Neural cell (in vitro differentiated cells): ENCODE results near the gene GAPDH. TPM values are rescaled to one million over a fixed set of nuclear protein-coding genes. Genes with fewer than 3 reads are reported as not detected.

ENCODE experiments used
- H2AFZ ChIP-seq: fragments of 200-600, 300-800 bp; sonication (generic), shearing (Covaris generic); 2 replicates; pipeline ENCODE4 v1.6.0; 2014; ENCODE audit warnings: low read depth, mild to moderate bottlenecking, antibody characterized with exemption, low read length, moderate library complexity
- H3F3A ChIP-seq: fragments of 200-600 bp; shearing (Covaris generic); 2 replicates; pipeline ENCODE4 v1.6.1; 2016; ENCODE audit warnings: mild to moderate bottlenecking, moderate library complexity, mixed read lengths, antibody characterized with exemption, low read length; ENCODE audit not compliant: insufficient read depth, poor library complexity, severe bottlenecking
- H3K27ac ChIP-seq: fragments of 200-600, 300-800 bp; sonication (generic), shearing (Covaris generic); 2 replicates; pipeline ENCODE4 v1.5.1; 2014; ENCODE audit warnings: mild to moderate bottlenecking, low read length, moderate library complexity
- H3K27me3 ChIP-seq: fragments of 300-800, 200-600 bp; sonication (generic), shearing (Covaris generic); 2 replicates; pipeline ENCODE4 v1.6.0; 2014; ENCODE audit warnings: mild to moderate bottlenecking, low read depth, low read length, moderate library complexity; ENCODE audit not compliant: insufficient read depth
- H3K36me3 ChIP-seq: fragments of 300-800, 200-600 bp; sonication (generic), shearing (Covaris generic); 2 replicates; pipeline ENCODE4 v1.5.1; 2014; ENCODE audit warnings: mild to moderate bottlenecking, antibody characterized with exemption, low read length, moderate library complexity; ENCODE audit not compliant: insufficient read depth
- H3K4me2 ChIP-seq: fragments of 300-800, 200-600 bp; sonication (generic), shearing (Covaris generic); 2 replicates; pipeline ENCODE4 v1.6.0; 2014; ENCODE audit warnings: mild to moderate bottlenecking, low read length
- H3K4me3 ChIP-seq: fragments of 300-800, 200-600 bp; sonication (generic), shearing (Covaris generic); 2 replicates; pipeline ENCODE4 v1.5.1; 2014; ENCODE audit warnings: mild to moderate bottlenecking, low read length, moderate library complexity
- H3K79me2 ChIP-seq: fragments of 200-600 bp; shearing (Covaris generic); replicated peaks from 2 replicates; pipeline ENCODE4 v1.6.0; 2014; ENCODE audit warnings: mild to moderate bottlenecking, low read length, moderate library complexity; ENCODE audit not compliant: insufficient read depth
- H3K9ac ChIP-seq: fragments of 300-800, 200-600 bp; sonication (generic), shearing (Covaris generic); 2 replicates; pipeline ENCODE4 v1.6.1; 2016; ENCODE audit warnings: mild to moderate bottlenecking, low read length, mixed read lengths
- H3K9me2 ChIP-seq: fragments of 200-600 bp; shearing (Covaris generic); 2 replicates; pipeline ENCODE4 v1.6.1; 2016; ENCODE audit warnings: mild to moderate bottlenecking, low read length, mixed read lengths; ENCODE audit not compliant: insufficient read depth
- H3K9me3 ChIP-seq: fragments of 200-600, 300-800 bp; sonication (generic), shearing (Covaris generic); 2 replicates; pipeline ENCODE4 v1.6.1; 2016; ENCODE audit warnings: mild to moderate bottlenecking, mixed run types, low read length, moderate library complexity, mixed read lengths
- H4K20me1 ChIP-seq: fragments of 200-600 bp; shearing (Covaris generic); 2 replicates; pipeline ENCODE4 v1.6.1; 2016; ENCODE audit warnings: mild to moderate bottlenecking, mixed run types; ENCODE audit not compliant: insufficient read depth
- EP300 ChIP-seq: fragments of 450-650 bp; conservative IDR thresholded peaks from 2 replicates; pipeline ENCODE4 v1.6.1; 2014; ENCODE audit warnings: antibody characterized with exemption, mild to moderate bottlenecking, moderate library complexity; ENCODE audit not compliant: poor library complexity, severe bottlenecking
- EZH2 ChIP-seq: fragments of 200-600, 300-800 bp; shearing (Covaris generic), sonication (generic); IDR thresholded peaks from 2 replicates; pipeline ENCODE4 v1.6.1; 2014; ENCODE audit warnings: antibody characterized with exemption, low read length, borderline replicate concordance, mild to moderate bottlenecking; ENCODE audit not compliant: insufficient read depth, poor library complexity, severe bottlenecking
- MXI1 ChIP-seq: fragments of 450-650 bp; conservative IDR thresholded peaks from 2 replicates; pipeline ENCODE4 v1.6.1; 2014; ENCODE audit warnings: antibody characterized with exemption, mild to moderate bottlenecking; ENCODE audit not compliant: poor library complexity, severe bottlenecking
- POLR2AphosphoS5 ChIP-seq: IDR thresholded peaks from 2 replicates; pipeline ENCODE4 v1.6.1; 2012
- RAD21 ChIP-seq: fragments of 450-650 bp; conservative IDR thresholded peaks from 2 replicates; pipeline ENCODE4 v1.6.1; 2014; ENCODE audit warnings: antibody characterized with exemption, mild to moderate bottlenecking, moderate library complexity
- SMC3 ChIP-seq: fragments of 450-650 bp; conservative IDR thresholded peaks from 2 replicates; pipeline ENCODE4 v1.6.1; 2014; ENCODE audit warnings: antibody characterized with exemption, mild to moderate bottlenecking, moderate library complexity; ENCODE audit not compliant: poor library complexity
- TAF1 ChIP-seq: IDR thresholded peaks from 2 replicates; pipeline ENCODE4 v1.6.1; 2012; ENCODE audit warnings: low read depth
- polyA plus RNA-seq: library from polyadenylated mRNA; depleted of rRNA; stranded (reverse); fragments of >200 nt; gene quantifications from 2 replicates; pipeline ENCODE4 v1.2.3, GENCODE V29; 2014
- TF ChIP-seq, protein P1 (sequence below): IDR thresholded peaks from 2 replicates; pipeline ENCODE4 v1.6.1; 2012; ENCODE audit warnings: borderline replicate concordance
- TF ChIP-seq, protein P2 (sequence below): fragments of 450-650 bp; IDR thresholded peaks from 2 replicates; pipeline ENCODE4 v1.5.1; 2014; ENCODE audit warnings: antibody characterized with exemption, mild to moderate bottlenecking, moderate library complexity; ENCODE audit not compliant: poor library complexity, severe bottlenecking

The GAPDH gene
- polyA plus RNA-seq, 1 donor from 2014 or later: 1,673 TPM

DNA sequence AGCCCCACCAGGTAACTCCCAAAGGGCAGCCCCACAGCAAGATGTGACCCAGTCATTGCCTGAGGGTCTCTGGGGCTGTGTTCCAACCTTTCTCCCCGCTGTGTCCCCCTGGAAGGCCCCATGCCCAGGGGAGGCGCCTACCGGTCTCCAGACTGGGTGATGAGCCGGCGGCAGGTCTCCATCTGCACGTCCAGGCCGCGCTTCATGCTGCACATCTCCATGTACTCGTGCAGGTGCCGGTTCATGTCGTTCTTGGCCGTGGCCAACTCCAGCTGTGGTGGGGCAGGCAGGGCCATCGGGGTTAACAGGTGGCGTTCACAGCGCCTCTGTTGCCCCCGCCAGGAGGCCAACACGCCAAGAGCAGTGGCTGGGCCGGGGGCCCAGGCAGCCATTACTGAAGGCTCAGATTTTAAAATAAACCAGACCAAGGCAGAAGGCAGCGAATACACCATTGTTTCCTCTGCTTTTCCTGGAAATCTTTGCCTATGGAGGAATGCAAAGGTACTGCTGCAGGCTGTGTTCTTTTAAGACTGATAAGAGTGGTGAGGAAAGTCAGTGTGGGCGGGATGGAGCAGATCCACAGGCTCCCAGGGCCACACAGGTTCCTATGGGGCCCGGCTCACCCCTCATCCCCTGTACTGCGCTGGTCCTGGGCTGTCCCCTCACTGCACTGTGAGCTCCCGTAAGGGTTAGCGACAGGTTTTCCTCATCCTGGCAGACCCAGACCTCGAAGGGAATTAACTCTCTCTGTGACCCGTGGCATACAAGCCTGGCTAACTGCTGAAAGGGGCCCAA, 7.3 kb downstream of the GAPDH start:
- TF ChIP-seq, protein P1, sequence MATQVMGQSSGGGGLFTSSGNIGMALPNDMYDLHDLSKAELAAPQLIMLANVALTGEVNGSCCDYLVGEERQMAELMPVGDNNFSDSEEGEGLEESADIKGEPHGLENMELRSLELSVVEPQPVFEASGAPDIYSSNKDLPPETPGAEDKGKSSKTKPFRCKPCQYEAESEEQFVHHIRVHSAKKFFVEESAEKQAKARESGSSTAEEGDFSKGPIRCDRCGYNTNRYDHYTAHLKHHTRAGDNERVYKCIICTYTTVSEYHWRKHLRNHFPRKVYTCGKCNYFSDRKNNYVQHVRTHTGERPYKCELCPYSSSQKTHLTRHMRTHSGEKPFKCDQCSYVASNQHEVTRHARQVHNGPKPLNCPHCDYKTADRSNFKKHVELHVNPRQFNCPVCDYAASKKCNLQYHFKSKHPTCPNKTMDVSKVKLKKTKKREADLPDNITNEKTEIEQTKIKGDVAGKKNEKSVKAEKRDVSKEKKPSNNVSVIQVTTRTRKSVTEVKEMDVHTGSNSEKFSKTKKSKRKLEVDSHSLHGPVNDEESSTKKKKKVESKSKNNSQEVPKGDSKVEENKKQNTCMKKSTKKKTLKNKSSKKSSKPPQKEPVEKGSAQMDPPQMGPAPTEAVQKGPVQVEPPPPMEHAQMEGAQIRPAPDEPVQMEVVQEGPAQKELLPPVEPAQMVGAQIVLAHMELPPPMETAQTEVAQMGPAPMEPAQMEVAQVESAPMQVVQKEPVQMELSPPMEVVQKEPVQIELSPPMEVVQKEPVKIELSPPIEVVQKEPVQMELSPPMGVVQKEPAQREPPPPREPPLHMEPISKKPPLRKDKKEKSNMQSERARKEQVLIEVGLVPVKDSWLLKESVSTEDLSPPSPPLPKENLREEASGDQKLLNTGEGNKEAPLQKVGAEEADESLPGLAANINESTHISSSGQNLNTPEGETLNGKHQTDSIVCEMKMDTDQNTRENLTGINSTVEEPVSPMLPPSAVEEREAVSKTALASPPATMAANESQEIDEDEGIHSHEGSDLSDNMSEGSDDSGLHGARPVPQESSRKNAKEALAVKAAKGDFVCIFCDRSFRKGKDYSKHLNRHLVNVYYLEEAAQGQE: no peak
- TF ChIP-seq EZH2 (no peak), TAF1 (no peak), POLR2AphosphoS5 (no peak), SMC3 (no peak), RAD21 (no peak), MXI1 (no peak), EP300 (no peak)
- TF ChIP-seq, protein P2, sequence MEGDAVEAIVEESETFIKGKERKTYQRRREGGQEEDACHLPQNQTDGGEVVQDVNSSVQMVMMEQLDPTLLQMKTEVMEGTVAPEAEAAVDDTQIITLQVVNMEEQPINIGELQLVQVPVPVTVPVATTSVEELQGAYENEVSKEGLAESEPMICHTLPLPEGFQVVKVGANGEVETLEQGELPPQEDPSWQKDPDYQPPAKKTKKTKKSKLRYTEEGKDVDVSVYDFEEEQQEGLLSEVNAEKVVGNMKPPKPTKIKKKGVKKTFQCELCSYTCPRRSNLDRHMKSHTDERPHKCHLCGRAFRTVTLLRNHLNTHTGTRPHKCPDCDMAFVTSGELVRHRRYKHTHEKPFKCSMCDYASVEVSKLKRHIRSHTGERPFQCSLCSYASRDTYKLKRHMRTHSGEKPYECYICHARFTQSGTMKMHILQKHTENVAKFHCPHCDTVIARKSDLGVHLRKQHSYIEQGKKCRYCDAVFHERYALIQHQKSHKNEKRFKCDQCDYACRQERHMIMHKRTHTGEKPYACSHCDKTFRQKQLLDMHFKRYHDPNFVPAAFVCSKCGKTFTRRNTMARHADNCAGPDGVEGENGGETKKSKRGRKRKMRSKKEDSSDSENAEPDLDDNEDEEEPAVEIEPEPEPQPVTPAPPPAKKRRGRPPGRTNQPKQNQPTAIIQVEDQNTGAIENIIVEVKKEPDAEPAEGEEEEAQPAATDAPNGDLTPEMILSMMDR: no peak
- Histone ChIP-seq H3K9me2 (no peaks in the 10 kb centered on the region), H3K9ac (no peak overlapping the region), H2AFZ (no peak overlapping the region), H3K27me3 (no peaks in the 10 kb centered on the region), H3K27ac (no peak overlapping the region), H3K79me2 (peaks cover under 1% of the 10 kb centered on the region), H3K36me3 (peaks cover 7% of the 10 kb centered on the region), H3F3A (no peaks in the 10 kb centered on the region), H3K9me3 (no peaks in the 10 kb centered on the region), H3K4me2 (no peak overlapping the region), H4K20me1 (no peaks in the 10 kb centered on the region), H3K4me3 (no peak overlapping the region)

DNA sequence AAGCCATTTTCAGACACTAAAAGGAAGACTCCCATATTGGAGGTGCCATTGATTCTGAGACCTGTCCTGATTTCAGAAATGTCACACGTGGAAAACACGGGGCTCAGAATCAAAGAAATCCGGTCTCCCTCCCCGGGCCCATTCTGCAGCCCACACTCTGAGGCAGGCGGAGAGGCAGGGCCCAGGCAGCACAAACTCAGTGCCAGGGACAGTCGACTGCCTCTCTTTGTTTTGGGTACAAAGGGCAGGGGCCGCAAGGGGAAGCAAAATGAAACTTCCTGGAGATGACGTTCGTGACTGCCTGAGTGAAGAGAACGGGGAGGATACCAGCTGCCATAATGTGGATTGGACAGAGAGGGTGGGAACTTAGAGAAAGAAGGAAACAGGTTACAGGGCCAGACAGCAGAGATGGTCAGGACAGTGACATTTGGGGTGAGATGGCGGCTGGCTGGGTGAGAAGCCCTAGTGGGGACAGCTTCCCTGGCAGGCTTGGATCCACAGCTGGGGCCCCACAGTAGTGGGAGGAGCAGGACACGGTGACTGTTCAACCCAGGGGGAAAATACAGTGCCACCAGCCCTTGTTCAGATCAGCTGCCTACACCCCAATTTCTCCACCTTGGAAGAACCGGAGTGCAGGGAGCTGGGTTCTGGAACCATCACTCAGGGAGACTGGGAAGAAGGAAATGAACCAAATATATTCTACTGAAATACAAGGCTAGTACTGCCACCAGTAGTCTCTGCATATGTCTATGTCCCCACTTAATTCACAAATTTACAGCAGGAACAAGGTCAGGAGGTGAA, 8.1 kb downstream of the GAPDH start:
- H3K27ac ChIP-seq: no peak overlapping the region
- H3K36me3 ChIP-seq: no peaks in the 10 kb centered on the region
- H3K9ac ChIP-seq: no peak overlapping the region

More for the DNA sequence above, 8.1 kb downstream of the GAPDH start:
- Histone ChIP-seq H4K20me1 (no peaks in the 10 kb centered on the region), H3K79me2 (no peaks in the 10 kb centered on the region), H3K27me3 (no peaks in the 10 kb centered on the region), H3K4me2 (no peak overlapping the region), H2AFZ (no peak overlapping the region), H3K9me2 (no peaks in the 10 kb centered on the region), H3K9me3 (no peaks in the 10 kb centered on the region), H3K4me3 (no peak overlapping the region), H3F3A (no peaks in the 10 kb centered on the region)
- TF ChIP-seq POLR2AphosphoS5 (no peak), EP300 (no peak), SMC3 (no peak), MXI1 (no peak), RAD21 (no peak), EZH2 (no peak), TAF1 (no peak)
- TF ChIP-seq, protein P1: no peak
- TF ChIP-seq, protein P2: no peak
